Gastroesophageal sphincter (tissue), 4 donors: Measurements from ENCODE around the gene KRTAP5-11. TPM values are rescaled to one million over a fixed set of nuclear protein-coding genes. Genes with fewer than 3 reads are reported as not detected.
"Not testable (repeated sequence)": the region's sequence is repeated elsewhere in the genome, so short reads cannot be mapped to it uniquely, and the experiment has no call there.

ENCODE experiments used
- ATAC-seq: fragments of 150-250 bp; one replicate; pipeline ENCODE4 v1.9.1; 2016; ENCODE audit warnings: mild to moderate bottlenecking, moderate library complexity
- H3K27ac ChIP-seq, 4 donors: fragments of 200-600 bp; sonication (generic) in 3 of 4; 1 replicate in 3 of 4; 2 replicates in 1 of 4; pipeline ENCODE4 v1.5.1; 2016 to 2019
- H3K27me3 ChIP-seq: fragments of 200-600 bp; sonication (generic); one replicate; pipeline ENCODE4 v1.5.1; 2019
- H3K36me3 ChIP-seq, 2 donors: fragments of 200-600 bp; sonication (generic); one replicate each; pipeline ENCODE4 v1.5.1; 2019; ENCODE audit warnings: control low read depth in 1 of 2
- H3K4me1 ChIP-seq, 3 donors: fragments of 200-600 bp; sonication (generic); 1 replicate in 2 of 3; 2 replicates in 1 of 3; pipeline ENCODE4 v1.5.1; 2016 to 2019; ENCODE audit warnings: control low read depth in 2 of 3
- H3K4me3 ChIP-seq, 2 donors: fragments of 200-600 bp; sonication (generic); one replicate each; pipeline ENCODE4 v1.5.1; 2019; ENCODE audit warnings: mild to moderate bottlenecking in 1 of 2, moderate library complexity in 1 of 2
- H3K9me3 ChIP-seq, 3 donors: fragments of 200-600 bp; sonication (generic); one replicate each; pipeline ENCODE4 v1.5.1; 2017 to 2019; ENCODE audit warnings: control low read depth in 2 of 3
- CTCF ChIP-seq, 4 experiments: fragments of 200-600 bp in 2 of 4; fragments of 450-650 bp in 2 of 4; sonication (generic) in 1 of 4; IDR thresholded peaks; one replicate each; pipeline ENCODE4 v1.5.1; 2017 to 2019; ENCODE audit warnings: antibody characterized with exemption in 4 of 4, mild to moderate bottlenecking in 2 of 4, moderate library complexity in 2 of 4
- EP300 ChIP-seq: sonication (generic); formaldehyde crosslinking; IDR thresholded peaks from one replicate; pipeline ENCODE4 v1.6.1; 2017; ENCODE audit warnings: antibody characterized with exemption, mild to moderate bottlenecking
- POLR2A ChIP-seq, 2 donors: fragments of 450-650 bp; IDR thresholded peaks; one replicate each; pipeline ENCODE4 v1.6.1; 2017; ENCODE audit warnings: antibody characterized with exemption in 2 of 2, mild to moderate bottlenecking in 2 of 2, moderate library complexity in 1 of 2
- POLR2AphosphoS5 ChIP-seq: sonication (generic); formaldehyde crosslinking; IDR thresholded peaks from one replicate; pipeline ENCODE4 v1.6.1; 2017; ENCODE audit warnings: antibody characterized with exemption
- WGBS, 2 donors: methylation state at CpG; one replicate each; pipeline ENCODE4 v1.1.5; 2018; ENCODE audit warnings: low coverage in 1 of 2; 5-methylcytosine and 5-hydroxymethylcytosine counted together
- total RNA-seq, 4 donors: library from RNA; depleted of rRNA; stranded (reverse); fragments of >200 nt; gene quantifications; one replicate each; pipeline ENCODE4 v1.1.0, GENCODE V29; 2016

KRTAP5-11 gene
- total RNA-seq: not detected

GRCh38 chr11:71582309-71582895 is at the start of gene KRTAP5-11:
Gene KRTAP5-11, minus strand, starts transcription at chr11:71582875. Its CDS starts 38 bp downstream, at chr11:71582837.
- WGBS, 2 donors: 83% methylated on average over 1 of the region's 3 CpGs; no CpG with 5 or more reads in 1 of the 2 donors

GRCh38 chr11:71631551-71631950 is 48.9 kb upstream of the KRTAP5-11 start:
- H3K27ac ChIP-seq, H3K4me3 ChIP-seq, ATAC-seq, H3K4me1 ChIP-seq, H3K36me3 ChIP-seq: not testable (repeated sequence)
- H3K27me3 ChIP-seq: peaks cover 24% of the 10 kb centered on the region
- H3K9me3 ChIP-seq: peaks cover 0 to 11% (median 0%) of the 10 kb centered on the region in 3 donors
- WGBS, 2 donors: 80% methylated on average over 2 of the region's 18 CpGs; no CpG with 5 or more reads in 1 of the 2 donors

More at GRCh38 chr11:71582309-71582895, at the start of gene KRTAP5-11:
- Histone ChIP-seq H3K27ac (no peak within 1 kb of the TSS), H3K27me3 (peaks cover 30% of the 10 kb centered on the region), H3K36me3 (no peaks in the 10 kb centered on the region), H3K4me1 (peaks cover 0 to 9% (median 0%) of the 10 kb centered on the region in 3 donors), H3K4me3 (no peak within 1 kb of the TSS), H3K9me3 (no peaks in the 10 kb centered on the region)
- no peak for ATAC-seq
- TF ChIP-seq EP300: no peak
- TF ChIP-seq POLR2A (IDR thresholded peaks at IDR 0.05): no peak
- no peak for TF ChIP-seq CTCF (IDR thresholded peaks at IDR 0.05)
- TF ChIP-seq POLR2AphosphoS5: no peak

GRCh38 chr11:71630071-71630470 is 47.4 kb upstream of the KRTAP5-11 start:
- not testable (repeated sequence) for H3K27ac ChIP-seq, ATAC-seq, H3K4me3 ChIP-seq, H3K36me3 ChIP-seq, H3K4me1 ChIP-seq
- WGBS, 2 donors: 56 to 88% methylated on average over 1 of the region's 1 CpG
- Histone ChIP-seq H3K27me3 (peaks cover 13% of the 10 kb centered on the region), H3K9me3 (peaks cover 0 to 11% (median 0%) of the 10 kb centered on the region in 3 donors)

- H3K9me3 ChIP-seq: peaks cover 0 to 11% (median 0%) of the 10 kb centered on the region in 3 donors
- not testable (repeated sequence) for H3K27ac ChIP-seq, H3K36me3 ChIP-seq, ATAC-seq, H3K4me3 ChIP-seq, H3K4me1 ChIP-seq
- H3K27me3 ChIP-seq: peaks cover 13% of the 10 kb centered on the region
- 95% methylated on average over 7 of the region's 21 CpGs; no CpG with 5 or more reads in 1 of the 2 donors for WGBS, 2 donors
Observed at GRCh38 chr11:71628943-71629342, 46.3 kb upstream of the KRTAP5-11 start.

GRCh38 chr11:71623226-71623625 is 40.6 kb upstream of the KRTAP5-11 start:
- not testable (repeated sequence) for H3K9me3 ChIP-seq, H3K4me3 ChIP-seq, H3K4me1 ChIP-seq, ATAC-seq, H3K27ac ChIP-seq, H3K36me3 ChIP-seq
- peaks cover 18% of the 10 kb centered on the region for H3K27me3 ChIP-seq
- WGBS, 2 donors: 88 to 98% methylated on average over 3 to 8 of the region's 11 CpGs

GRCh38 chr11:71622561-71622960 is 39.9 kb upstream of the KRTAP5-11 start:
- 83 to 84% methylated on average over 10 to 14 of the region's 14 CpGs for WGBS, 2 donors
- not testable (repeated sequence) for H3K36me3 ChIP-seq, H3K9me3 ChIP-seq, H3K4me1 ChIP-seq, H3K4me3 ChIP-seq, H3K27ac ChIP-seq, ATAC-seq
- H3K27me3 ChIP-seq: peaks cover 14% of the 10 kb centered on the region

GRCh38 chr11:71615003-71615402 is 32.3 kb upstream of the KRTAP5-11 start:
- H3K4me1 ChIP-seq, H3K4me3 ChIP-seq, H3K27ac ChIP-seq, H3K9me3 ChIP-seq, H3K36me3 ChIP-seq, ATAC-seq: not testable (repeated sequence)
- peaks cover 25% of the 10 kb centered on the region for H3K27me3 ChIP-seq
- 69% methylated on average over 6 of the region's 12 CpGs; no CpG with 5 or more reads in 1 of the 2 donors for WGBS, 2 donors

GRCh38 chr11:71614366-71614917 is 31.8 kb upstream of the KRTAP5-11 start:
- not testable (repeated sequence) for H3K36me3 ChIP-seq, H3K4me1 ChIP-seq, ATAC-seq, H3K27ac ChIP-seq, H3K9me3 ChIP-seq, H3K4me3 ChIP-seq
- WGBS, 2 donors: 39 to 100% methylated on average over 1 to 10 of the region's 15 CpGs
- H3K27me3 ChIP-seq: peaks cover 31% of the 10 kb centered on the region

- H3K4me1 ChIP-seq, ATAC-seq, H3K36me3 ChIP-seq, H3K27ac ChIP-seq, H3K9me3 ChIP-seq, H3K4me3 ChIP-seq: not testable (repeated sequence)
- 100% methylated on average over 1 of the region's 7 CpGs for WGBS, 2 donors
- H3K27me3 ChIP-seq: peaks cover 36% of the 10 kb centered on the region
Observed at GRCh38 chr11:71613931-71614330, 31.3 kb upstream of the KRTAP5-11 start.

GRCh38 chr11:71611218-71611910 is 28.7 kb upstream of the KRTAP5-11 start:
- not testable (repeated sequence) for H3K36me3 ChIP-seq, ATAC-seq, H3K4me3 ChIP-seq, H3K9me3 ChIP-seq, H3K27ac ChIP-seq
- Histone ChIP-seq H3K4me1 (peaks cover 0 to 11% (median 0%) of the 10 kb centered on the region in 3 donors), H3K27me3 (peaks cover 52% of the 10 kb centered on the region)
- 63 to 77% methylated on average over 9 to 21 of the region's 21 CpGs for WGBS, 2 donors

GRCh38 chr11:71608272-71608671 is 25.6 kb upstream of the KRTAP5-11 start:
- H3K9me3 ChIP-seq, H3K27ac ChIP-seq, H3K36me3 ChIP-seq, H3K4me3 ChIP-seq, ATAC-seq: not testable (repeated sequence)
- H3K27me3 ChIP-seq: peaks cover 72% of the 10 kb centered on the region
- 60% methylated on average over 1 of the region's 21 CpGs; no CpG with 5 or more reads in 1 of the 2 donors for WGBS, 2 donors
- H3K4me1 ChIP-seq: peaks cover 0 to 11% (median 0%) of the 10 kb centered on the region in 3 donors
